GM19351 (cell line): ENCODE results near the gene DUS4L.
"Not testable (repeated sequence)": the region's sequence is repeated elsewhere in the genome, so short reads cannot be mapped to it uniquely, and the experiment has no call there.

ENCODE experiments used
- ATAC-seq: cut with Tn5 transposase; IDR thresholded peaks from one replicate; pipeline ENCODE4 v1.9.1; 2021; ENCODE audit warnings: mild to moderate bottlenecking, moderate library complexity; ENCODE audit not compliant: unreplicated experiment

Gene DUS4L, protein sequence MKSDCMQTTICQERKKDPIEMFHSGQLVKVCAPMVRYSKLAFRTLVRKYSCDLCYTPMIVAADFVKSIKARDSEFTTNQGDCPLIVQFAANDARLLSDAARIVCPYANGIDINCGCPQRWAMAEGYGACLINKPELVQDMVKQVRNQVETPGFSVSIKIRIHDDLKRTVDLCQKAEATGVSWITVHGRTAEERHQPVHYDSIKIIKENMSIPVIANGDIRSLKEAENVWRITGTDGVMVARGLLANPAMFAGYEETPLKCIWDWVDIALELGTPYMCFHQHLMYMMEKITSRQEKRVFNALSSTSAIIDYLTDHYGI

GRCh38 chr7:107563775-107564552 lies at the start of gene DUS4L, which contains the start of gene COG5:
TSS of gene DUS4L (plus strand) at chr7:107563971. CDS start at chr7:107567071, 3,100 bp downstream.
TSS of gene COG5 (minus strand) at chr7:107563920. CDS start at chr7:107563896, 24 bp downstream.
- peak; percentile 95 for ATAC-seq

GRCh38 chr7:107526672-107527071 lies 37.1 kb upstream of the DUS4L start:
- ATAC-seq, result no peak

DNA sequence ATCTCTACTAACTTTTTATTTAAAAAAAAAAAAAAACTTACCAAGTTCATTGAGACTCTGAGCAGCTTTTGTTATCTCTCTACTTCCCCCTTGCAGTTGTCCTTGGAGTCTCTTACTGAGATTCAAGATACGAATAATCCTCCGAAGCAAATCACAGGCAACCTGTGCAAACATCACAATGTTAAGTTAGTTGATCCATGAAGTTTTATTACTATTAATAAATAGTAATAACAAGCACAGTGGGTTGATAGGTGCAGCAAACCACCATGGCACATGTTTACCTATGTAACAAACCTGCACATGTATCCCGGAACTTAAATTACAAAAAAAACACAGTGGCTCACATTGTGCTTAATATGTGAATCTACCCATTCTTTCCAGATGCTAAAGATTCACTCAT lies 36.6 kb upstream of the DUS4L start:
- ATAC-seq, result no peak

DNA sequence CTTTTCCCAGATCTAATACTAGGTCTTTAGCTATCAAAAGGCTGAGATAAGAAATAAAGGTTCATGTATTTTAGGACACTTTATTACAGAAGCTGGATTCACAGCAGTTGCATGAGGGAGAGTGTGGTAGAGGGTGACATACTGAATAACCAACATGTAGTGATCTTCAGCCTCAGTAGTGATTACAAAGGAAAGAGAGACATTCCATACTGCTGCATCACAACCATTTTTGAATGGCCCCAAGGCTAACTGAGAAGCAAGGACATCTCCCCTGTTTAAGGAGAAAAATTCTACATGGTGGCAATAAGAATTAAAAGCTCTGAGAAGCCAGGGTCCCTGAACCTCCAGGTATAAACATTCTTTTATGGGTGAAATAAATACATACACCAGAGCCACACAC lies 35.3 kb upstream of the DUS4L start:
- ATAC-seq, result no peak

- ATAC-seq, result no peak
These were observed 33.0 kb upstream of the DUS4L start for GRCh38 chr7:107530751-107531150.

DNA sequence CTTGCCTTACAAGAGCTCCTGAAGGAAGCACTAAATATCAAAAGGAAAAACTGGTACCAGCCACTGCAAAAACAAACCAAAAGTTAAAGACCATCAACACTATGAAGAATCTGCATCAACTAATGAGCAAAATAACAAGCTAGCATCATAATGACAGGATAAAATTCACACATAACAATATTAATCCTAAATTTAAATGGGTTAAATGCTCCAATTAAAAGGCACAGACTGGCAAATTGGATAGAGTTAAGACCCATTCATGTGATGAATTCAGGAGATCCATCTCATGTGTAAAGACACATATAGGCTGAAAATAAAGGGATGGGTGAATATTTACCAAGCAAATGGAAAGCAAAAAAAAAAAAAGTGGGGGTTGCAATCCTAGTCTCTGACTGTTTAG lies 29.6 kb upstream of the DUS4L start:
- no peak for ATAC-seq

DNA sequence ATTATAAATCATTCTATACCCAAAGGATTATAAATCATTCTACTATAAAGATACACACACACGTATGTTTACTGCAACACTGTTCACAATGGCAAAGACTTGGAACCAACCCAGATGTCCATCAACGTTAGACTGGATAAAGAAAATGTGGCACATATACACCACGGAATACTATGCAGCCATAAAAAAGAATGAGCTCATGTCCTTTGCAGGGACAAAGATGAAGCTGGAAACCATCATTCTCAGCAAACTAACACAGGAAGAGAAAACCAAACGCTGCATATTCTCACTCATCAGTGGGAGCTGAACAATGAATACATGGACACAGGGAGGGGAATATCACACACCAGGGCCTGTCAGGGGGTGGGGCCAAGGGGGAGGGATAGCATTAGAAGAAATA lies 26.5 kb upstream of the DUS4L start:
- not testable (repeated sequence) for ATAC-seq

DNA sequence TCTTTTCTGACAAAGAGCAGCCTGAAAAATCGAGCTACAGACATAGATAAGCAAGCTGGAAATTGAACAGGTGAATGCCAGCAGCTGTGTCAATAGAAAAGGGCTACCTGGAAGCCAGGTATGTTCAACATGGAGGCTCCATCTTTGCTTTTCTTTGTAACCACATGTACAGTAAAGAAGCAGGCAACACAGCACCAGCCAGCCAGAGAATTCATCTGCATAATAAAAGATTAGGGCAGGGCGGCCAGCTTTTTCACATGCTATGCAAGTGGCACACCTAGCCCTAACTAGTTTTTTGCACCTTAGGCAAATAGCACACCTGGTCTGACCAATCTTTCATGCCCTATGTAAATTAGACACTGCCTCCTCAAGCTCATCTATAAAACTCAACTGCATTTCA lies 25.8 kb upstream of the DUS4L start:
- no peak for ATAC-seq

DNA sequence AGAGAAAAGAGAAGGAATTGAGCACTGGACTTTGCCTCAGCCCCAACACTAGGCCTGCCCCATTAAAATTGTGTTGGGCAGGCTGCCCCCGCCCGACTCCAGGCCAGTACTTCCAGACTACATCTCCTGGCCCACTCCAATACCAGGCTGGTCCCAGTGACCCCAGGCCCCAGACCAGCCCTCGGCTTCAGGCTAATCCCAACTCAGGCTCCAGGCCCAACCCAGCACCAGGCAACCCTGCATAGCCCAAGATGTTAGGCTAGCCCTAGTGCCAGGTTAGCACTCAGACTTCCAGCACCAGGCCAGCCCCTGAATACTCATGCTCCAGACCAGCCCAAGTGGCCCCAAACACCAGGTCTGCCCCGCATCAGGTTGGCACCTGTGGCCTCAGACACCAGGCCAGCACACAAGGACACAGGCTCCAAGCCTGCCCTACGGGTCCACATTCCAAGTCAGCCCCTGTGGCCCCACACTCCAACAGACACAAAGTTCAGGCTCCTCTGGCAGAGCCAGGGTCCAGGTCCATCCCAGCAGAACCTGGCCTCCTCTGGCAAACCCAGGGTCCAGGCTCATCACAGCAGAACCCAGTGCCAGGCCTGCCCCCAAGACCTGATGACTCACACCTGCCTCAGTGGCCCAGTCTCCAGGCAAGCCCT lies 20.3 kb upstream of the DUS4L start:
- no peak for ATAC-seq

DNA sequence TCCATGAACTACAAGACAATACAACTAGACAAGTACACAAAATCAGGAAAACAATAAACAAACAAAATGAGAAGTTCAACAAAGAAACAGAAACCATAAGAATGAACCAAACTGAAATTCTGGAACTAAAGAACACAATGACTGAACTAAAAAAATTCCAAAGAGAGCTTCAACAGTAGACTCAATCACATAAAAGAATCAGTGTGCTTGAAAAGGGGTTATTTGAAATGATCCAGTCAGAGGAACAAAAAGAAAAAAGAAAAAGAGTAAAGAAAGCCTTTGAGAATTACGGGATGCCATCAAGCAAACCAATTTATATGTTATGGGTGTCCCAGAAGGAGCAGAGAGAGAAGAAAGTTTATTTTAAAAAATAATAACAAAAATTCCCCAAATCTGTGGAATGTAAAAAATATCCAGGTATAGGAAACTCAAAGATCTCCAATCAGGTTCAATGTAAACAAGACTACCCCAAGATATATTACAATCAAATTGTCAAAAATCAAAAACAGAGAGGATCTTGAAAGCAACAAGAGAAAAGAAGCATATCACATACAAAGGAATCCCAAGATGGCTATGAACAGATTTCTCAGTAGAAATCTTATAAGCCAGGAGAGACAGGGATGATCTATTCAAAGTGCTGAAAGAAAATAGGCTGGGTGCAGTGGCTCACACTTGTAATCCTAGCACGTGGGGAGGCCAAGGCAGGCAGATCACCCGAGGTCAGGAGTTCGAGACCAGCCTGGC lies 18.8 kb upstream of the DUS4L start:
- ATAC-seq, result no peak

DNA sequence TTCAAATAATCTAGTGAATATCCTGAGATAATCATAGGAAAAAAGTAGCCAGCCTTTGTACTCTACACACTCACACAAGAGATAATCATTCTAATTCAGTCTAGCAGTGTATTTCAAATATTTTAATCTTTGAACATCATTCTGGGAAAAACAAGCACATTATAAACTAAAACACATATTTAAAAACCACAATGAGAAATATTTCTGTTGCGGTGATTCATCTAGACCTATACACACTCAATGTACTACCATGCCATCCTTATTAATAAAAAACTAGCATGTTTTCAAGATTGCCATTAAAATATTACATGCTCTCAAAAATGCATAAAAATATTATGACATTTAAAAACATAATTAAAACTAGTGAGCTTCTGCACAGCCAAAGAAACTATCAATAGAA lies 11.8 kb upstream of the DUS4L start:
- no peak for ATAC-seq

- ATAC-seq, result no peak
These were observed 7.9 kb upstream of the DUS4L start for GRCh38 chr7:107555893-107556292.

- no peak for ATAC-seq
These were observed 3.9 kb upstream of the DUS4L start for GRCh38 chr7:107559864-107560263.

- no peak for ATAC-seq
These were observed 2.8 kb upstream of the DUS4L start for GRCh38 chr7:107560898-107561516.

GRCh38 chr7:107563081-107563774 lies 543 bp upstream of the DUS4L start:
- ATAC-seq, result peak; percentile 55

- ATAC-seq, result no peak
These were observed 955 bp downstream of the DUS4L start for GRCh38 chr7:107564553-107565298.

DNA sequence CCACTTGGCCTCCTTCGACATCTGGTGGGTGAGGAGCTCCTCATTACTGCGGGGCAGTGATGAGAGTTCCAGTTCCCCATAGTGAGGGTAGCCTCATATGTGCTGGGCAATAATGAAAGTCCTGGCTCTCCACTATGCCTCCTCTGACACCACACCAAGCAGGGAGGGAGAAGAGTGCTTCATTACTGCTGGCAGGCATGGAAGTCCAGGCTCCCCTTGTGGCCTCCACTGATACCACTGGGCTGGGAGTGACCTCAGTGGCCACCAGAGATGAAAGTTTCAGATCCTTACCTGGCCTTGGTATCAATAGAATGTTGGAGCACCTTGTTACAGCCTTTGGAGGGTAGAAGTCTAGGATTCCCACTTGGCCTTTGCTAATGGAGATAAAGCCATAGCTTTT lies 6.5 kb downstream of the DUS4L start:
- ATAC-seq, result no peak

DNA sequence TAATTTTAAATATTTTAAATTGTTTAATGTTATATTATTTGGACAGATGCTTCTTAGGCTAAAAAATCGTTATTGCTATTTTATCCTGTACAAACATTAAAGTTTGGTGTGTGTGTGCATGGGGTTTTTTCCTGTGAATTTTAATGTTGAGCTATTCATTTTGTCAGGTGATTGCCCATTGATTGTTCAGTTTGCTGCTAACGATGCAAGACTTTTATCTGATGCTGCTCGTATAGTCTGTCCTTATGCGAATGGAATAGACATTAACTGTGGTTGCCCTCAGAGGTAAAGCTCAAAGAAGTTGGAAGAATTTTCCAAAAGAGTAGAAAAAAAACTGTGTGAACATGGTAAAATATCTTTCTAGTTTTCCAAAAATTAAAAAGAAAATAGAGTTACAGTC lies 9.8 kb downstream of the DUS4L start:
- ATAC-seq, result no peak

- ATAC-seq, result no peak
These were observed 15.7 kb downstream of the DUS4L start for GRCh38 chr7:107579554-107579884.
